OCI-LY3 (cell line): ENCODE results near the gene U2SURP.

Experiments
- CTCF ChIP-seq: fragments of 200-600, 300-600 bp; sonication (generic); IDR thresholded peaks from 2 replicates; pipeline ENCODE4 v1.5.1; 2014; ENCODE audit warnings: antibody characterized with exemption, low read length, low read depth
- EZH2phosphoT487 ChIP-seq: fragments of 200-600 bp; shearing (Covaris generic); IDR thresholded peaks from 2 replicates; pipeline ENCODE4 v1.6.1; 2018; ENCODE audit warnings: antibody characterized with exemption, mixed run types, low read depth

DNA sequence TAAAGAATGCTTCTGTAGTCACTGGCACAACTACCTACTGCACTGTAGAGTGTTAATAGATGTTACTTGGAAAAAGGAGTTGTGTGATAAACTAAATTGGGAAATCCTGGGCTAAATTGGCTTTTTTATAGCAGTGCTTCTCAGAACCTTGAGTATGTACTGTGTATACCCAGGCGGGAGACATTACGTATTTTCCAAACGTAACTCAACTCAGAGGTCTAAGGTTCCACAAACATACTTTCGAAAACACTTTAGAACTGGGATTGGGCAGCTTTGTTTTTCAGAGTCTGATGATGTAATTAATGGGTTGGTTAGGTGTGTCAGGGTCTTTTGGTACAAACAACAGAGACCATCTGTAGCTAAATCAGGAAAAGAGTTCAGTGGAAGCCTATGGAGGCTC is 64.7 kb downstream of the U2SURP start:
- no peak for TF ChIP-seq CTCF
- no peak for TF ChIP-seq EZH2phosphoT487
